ENCODE data around the gene PPFIA3. TPM values are rescaled to one million over a fixed set of nuclear protein-coding genes. Genes with fewer than 3 reads are reported as not detected.
A peak's percentile ranks its signal among the peaks of the same experiment; 100 is the strongest.

Gene PPFIA3
- total and polyA plus RNA-seq, 9 donors, result 5.5 to 11.1 (median 8.2) TPM

DNA sequence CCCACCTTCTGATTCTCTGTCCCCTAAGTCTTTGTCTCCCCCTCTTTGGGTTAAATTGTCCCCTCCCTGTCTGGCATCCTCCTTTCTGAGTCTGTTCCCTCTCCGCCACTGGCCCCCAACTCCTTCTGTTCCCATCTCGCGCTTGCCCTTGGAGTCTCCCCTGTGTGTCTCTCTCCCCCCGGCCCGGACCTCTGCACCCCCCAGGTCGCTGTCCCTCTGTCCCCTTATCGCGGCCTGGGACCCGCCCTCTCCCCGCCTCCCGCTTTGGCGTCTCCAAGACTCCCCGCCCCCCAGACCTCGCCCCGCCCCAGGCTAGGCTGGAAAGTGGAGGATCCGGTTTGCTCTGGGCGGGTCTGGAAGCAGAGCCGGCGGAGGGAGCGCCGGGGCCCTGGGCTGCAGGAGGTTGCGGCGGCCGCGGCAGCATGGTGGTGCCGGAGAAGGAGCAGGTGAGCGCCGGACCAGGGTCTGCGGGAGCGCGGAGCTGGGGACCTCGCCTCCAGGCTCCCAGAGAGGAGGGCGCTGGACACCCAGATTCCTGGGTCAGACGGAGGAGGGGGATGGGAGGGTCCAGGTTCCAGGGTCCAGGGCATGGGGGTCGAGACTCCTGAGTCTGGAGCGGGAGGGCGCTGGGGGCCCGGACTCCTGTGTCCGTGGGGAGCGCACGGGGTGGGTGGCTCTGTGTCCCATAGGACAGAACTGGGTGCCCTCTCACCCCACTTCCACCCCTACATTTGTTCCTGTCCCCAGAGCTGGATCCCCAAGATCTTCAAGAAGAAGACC lies 38.3 kb downstream of the PPFIA3 start, which contains the start of gene TRPM4:
TSS of gene TRPM4 (plus strand) at position 348 of the 780 bp plus-strand sequence. CDS start at position 423, 75 bp downstream.
- H3K4me1 ChIP-seq (ENCODE audit: control insufficient read depth, insufficient read depth, low read length), result peaks cover 42% of the 10 kb centered on the region
- peak within 1 kb of the TSS; percentile 81 for H3K4me3 ChIP-seq (ENCODE audit: low read length)
- H3K36me3 ChIP-seq (ENCODE audit: control insufficient read depth, insufficient read depth, low read length), result no peaks in the 10 kb centered on the region
- no peaks in the 10 kb centered on the region for H3K27me3 ChIP-seq (ENCODE audit: control insufficient read depth, insufficient read depth, low read length)
- under 1% methylated on average over 32 of the region's 41 CpGs for WGBS (ENCODE audit: insufficient coverage)
- H3K9me3 ChIP-seq (replicated peaks; ENCODE audit: control insufficient read depth, low read depth, low read length), result no peaks in the 10 kb centered on the region
- DNase-seq, result peak; percentile 96
- peak within 1 kb of the TSS; percentile 99 for H3K27ac ChIP-seq (ENCODE audit: low read length)

DNA sequence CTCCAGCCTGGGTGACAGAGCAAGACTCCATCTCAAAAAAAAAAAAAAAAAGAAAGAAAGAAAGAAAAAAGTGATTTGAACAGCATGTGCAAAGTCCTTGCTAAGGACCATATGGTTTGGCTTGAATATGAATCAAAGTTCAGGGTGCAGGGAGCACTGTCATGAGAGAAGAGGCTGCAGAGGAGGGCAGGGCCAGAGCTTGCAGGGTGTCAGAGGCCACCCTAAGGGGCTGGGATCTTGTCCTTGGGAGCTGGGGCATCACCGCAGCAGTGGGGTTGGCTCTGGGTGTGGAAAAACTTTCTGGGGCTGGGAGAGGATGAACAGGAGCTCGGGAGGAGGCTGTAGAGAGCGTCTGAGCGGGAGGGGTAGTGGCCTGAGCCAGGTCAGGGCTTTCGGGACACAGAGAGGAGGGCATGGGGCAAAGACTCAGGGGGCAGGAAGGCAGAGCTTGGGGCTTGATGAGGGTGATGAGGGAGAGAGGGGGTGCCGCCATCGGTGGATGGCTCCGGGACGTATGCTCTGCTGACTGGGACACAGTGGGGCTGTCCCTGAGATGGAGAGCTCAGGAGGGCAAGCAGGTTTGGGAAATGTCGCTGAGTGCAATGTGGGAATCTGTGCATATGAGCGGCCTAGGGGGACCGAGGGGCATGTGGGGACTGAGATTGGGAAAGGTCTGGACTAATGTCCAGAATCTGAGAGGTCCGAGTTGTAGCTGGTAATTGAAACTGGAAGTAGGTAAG lies 41.3 kb downstream of the PPFIA3 start:
- Histone ChIP-seq H3K9me3 (replicated peaks; ENCODE audit: control insufficient read depth, low read depth, low read length) (no peaks in the 10 kb centered on the region), H3K27me3 (ENCODE audit: control insufficient read depth, insufficient read depth, low read length) (peaks cover 3% of the 10 kb centered on the region), H3K4me3 (ENCODE audit: low read length) (no peak overlapping the region), H3K36me3 (ENCODE audit: control insufficient read depth, insufficient read depth, low read length) (no peaks in the 10 kb centered on the region), H3K4me1 (ENCODE audit: control insufficient read depth, insufficient read depth, low read length) (peaks cover 31% of the 10 kb centered on the region), H3K27ac (ENCODE audit: low read length) (no peak overlapping the region)
- DNase-seq, result no peak
- 73% methylated on average over 13 of the region's 13 CpGs for WGBS (ENCODE audit: insufficient coverage)

DNA sequence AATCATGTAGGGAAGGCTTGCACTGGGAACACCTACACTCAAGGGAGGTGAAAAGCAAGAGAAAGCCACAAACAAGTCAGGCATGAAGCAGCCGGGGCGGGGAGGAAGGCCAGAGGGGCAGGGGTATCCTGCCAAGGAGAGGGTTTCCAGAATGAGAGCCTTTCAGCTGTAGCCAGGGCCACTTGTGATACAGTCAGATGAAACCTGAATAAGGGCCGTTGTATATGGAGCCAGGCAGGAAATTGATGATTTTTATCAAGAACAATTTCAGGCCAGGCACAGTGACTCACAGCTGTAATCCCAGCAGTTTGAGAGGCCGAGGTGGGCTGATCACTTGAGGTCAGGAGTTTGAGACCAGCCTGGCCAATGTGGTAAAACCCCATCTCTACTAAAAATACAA lies 42.6 kb downstream of the PPFIA3 start:
- no peaks in the 10 kb centered on the region for H3K36me3 ChIP-seq (ENCODE audit: control insufficient read depth, insufficient read depth, low read length)
- no peaks in the 10 kb centered on the region for H3K9me3 ChIP-seq (replicated peaks; ENCODE audit: control insufficient read depth, low read depth, low read length)
- H3K27ac ChIP-seq (ENCODE audit: low read length), result peak overlapping the region; percentile 7
- 63% methylated on average over 4 of the region's 4 CpGs for WGBS (ENCODE audit: insufficient coverage)
- peaks cover 4% of the 10 kb centered on the region for H3K27me3 ChIP-seq (ENCODE audit: control insufficient read depth, insufficient read depth, low read length)
- H3K4me1 ChIP-seq (ENCODE audit: control insufficient read depth, insufficient read depth, low read length), result peaks cover 27% of the 10 kb centered on the region
- DNase-seq, result no peak
- H3K4me3 ChIP-seq (ENCODE audit: low read length), result no peak overlapping the region

DNA sequence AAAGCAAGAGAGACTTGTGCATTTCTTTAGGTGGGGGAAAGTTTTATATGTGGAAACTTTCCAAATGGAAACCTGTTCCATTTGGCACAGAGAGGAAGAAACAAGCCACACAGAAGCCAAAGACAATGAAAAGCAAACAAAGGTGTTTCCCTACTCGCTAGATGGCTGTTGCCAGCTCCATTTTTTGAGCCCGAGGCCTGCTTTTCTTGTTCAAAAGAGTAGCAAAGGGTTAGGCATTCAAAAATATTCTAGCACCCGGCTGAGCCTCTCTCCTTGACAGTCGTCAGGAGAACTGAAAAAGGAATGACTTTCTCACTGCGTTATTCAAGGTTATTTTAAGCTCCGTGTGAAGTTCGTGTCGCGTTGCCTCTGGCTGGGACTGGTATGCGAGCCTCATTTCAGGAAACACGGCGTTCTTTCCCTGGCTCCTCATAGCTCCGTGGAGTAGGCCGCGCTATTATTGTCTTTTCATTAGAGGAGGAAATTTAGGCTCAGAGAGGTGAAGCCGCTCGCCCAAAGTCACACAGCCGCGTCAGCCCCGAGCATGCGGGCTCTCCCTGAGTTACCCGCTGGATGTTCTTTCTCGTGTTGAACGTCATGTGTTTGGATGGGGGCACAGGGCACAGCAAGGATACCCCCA lies 45.9 kb downstream of the PPFIA3 start:
- H3K36me3 ChIP-seq (ENCODE audit: control insufficient read depth, insufficient read depth, low read length), result peaks cover 5% of the 10 kb centered on the region
- 49% methylated on average over 22 of the region's 24 CpGs for whole genome bisulfite sequencing (ENCODE audit: insufficient coverage)
- peak overlapping the region; percentile 88 for H3K27ac ChIP-seq (ENCODE audit: low read length)
- H3K4me1 ChIP-seq (ENCODE audit: control insufficient read depth, insufficient read depth, low read length), result peaks cover 15% of the 10 kb centered on the region
- H3K27me3 ChIP-seq (ENCODE audit: control insufficient read depth, insufficient read depth, low read length), result peaks cover 4% of the 10 kb centered on the region
- no peak overlapping the region for H3K4me3 ChIP-seq (ENCODE audit: low read length)
- peak; percentile 67 for DNase-seq
- H3K9me3 ChIP-seq (replicated peaks; ENCODE audit: control insufficient read depth, low read depth, low read length), result no peaks in the 10 kb centered on the region

DNA sequence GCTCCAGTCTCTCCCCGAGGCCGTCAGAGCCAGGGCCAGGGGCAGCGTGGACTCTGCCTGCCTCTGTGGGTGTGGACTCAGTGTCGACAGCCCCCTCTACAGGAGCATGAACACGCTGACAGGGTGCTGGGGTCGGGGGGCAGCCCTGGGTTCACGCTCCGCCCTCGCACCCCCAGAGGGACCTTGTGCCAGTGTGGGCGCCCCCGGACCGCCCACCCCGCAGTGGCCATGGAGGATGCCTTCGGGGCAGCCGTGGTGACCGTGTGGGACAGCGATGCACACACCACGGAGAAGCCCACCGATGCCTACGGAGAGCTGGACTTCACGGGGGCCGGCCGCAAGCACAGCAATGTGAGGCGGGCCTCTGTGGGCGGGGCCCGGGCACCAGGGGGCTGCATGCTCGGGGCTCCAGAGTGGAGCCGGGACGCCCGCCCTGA lies 46.5 kb downstream of the PPFIA3 start:
- H3K4me1 ChIP-seq (ENCODE audit: control insufficient read depth, insufficient read depth, low read length), result peaks cover 15% of the 10 kb centered on the region
- H3K36me3 ChIP-seq (ENCODE audit: control insufficient read depth, insufficient read depth, low read length), result peaks cover 11% of the 10 kb centered on the region
- peak overlapping the region; percentile 88 for H3K27ac ChIP-seq (ENCODE audit: low read length)
- H3K9me3 ChIP-seq (replicated peaks; ENCODE audit: control insufficient read depth, low read depth, low read length), result no peaks in the 10 kb centered on the region
- peak overlapping the region; percentile 0 for H3K4me3 ChIP-seq (ENCODE audit: low read length)
- no peak for DNase-seq
- 22% methylated on average over 28 of the region's 30 CpGs for WGBS (ENCODE audit: insufficient coverage)
- H3K27me3 ChIP-seq (ENCODE audit: control insufficient read depth, insufficient read depth, low read length), result peaks cover 4% of the 10 kb centered on the region

DNA sequence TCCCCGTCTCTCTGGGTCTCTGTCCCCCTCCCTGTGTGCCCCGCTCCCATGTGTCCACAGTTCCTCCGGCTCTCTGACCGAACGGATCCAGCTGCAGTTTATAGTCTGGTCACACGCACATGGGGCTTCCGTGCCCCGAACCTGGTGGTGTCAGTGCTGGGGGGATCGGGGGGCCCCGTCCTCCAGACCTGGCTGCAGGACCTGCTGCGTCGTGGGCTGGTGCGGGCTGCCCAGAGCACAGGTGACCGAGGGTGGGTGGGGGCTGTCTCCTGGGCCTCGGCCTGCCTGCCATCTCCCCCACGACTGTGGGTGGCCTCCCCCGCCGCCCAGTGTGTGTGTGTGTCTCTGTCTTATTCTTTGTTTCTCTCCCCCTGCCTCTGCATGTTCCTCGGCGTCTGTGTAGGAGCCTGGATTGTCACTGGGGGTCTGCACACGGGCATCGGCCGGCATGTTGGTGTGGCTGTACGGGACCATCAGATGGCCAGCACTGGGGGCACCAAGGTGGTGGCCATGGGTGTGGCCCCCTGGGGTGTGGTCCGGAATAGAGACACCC lies 48.6 kb downstream of the PPFIA3 start:
- H3K4me1 ChIP-seq (ENCODE audit: control insufficient read depth, insufficient read depth, low read length), result peaks cover 15% of the 10 kb centered on the region
- H3K9me3 ChIP-seq (replicated peaks; ENCODE audit: control insufficient read depth, low read depth, low read length), result no peaks in the 10 kb centered on the region
- H3K27me3 ChIP-seq (ENCODE audit: control insufficient read depth, insufficient read depth, low read length), result peaks cover 4% of the 10 kb centered on the region
- DNase-seq, result no peak
- 59% methylated on average over 14 of the region's 25 CpGs for whole genome bisulfite sequencing (ENCODE audit: insufficient coverage)
- no peak overlapping the region for H3K27ac ChIP-seq (ENCODE audit: low read length)
- no peak overlapping the region for H3K4me3 ChIP-seq (ENCODE audit: low read length)
- H3K36me3 ChIP-seq (ENCODE audit: control insufficient read depth, insufficient read depth, low read length), result peaks cover 30% of the 10 kb centered on the region

DNA sequence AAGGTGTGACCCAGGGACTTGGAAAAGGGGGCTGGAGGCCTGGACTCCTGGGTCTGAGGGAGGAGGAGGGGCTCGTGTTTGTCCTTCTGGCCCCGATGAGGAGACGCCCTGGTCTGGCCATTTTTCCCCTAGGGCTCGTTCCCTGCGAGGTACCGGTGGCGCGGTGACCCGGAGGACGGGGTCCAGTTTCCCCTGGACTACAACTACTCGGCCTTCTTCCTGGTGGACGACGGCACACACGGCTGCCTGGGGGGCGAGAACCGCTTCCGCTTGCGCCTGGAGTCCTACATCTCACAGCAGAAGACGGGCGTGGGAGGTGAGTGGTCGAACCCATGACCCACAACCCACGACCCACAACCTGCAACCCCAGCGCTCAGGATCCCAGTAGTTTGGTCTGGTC lies 49.1 kb downstream of the PPFIA3 start:
- Histone ChIP-seq H3K27ac (ENCODE audit: low read length) (no peak overlapping the region), H3K27me3 (ENCODE audit: control insufficient read depth, insufficient read depth, low read length) (peaks cover 4% of the 10 kb centered on the region), H3K4me1 (ENCODE audit: control insufficient read depth, insufficient read depth, low read length) (peaks cover 15% of the 10 kb centered on the region), H3K4me3 (ENCODE audit: low read length) (no peak overlapping the region), H3K9me3 (replicated peaks; ENCODE audit: control insufficient read depth, low read depth, low read length) (no peaks in the 10 kb centered on the region), H3K36me3 (ENCODE audit: control insufficient read depth, insufficient read depth, low read length) (peaks cover 35% of the 10 kb centered on the region)
- DNase-seq, result no peak
- WGBS (ENCODE audit: insufficient coverage), result 92% methylated on average over 14 of the region's 23 CpGs

DNA sequence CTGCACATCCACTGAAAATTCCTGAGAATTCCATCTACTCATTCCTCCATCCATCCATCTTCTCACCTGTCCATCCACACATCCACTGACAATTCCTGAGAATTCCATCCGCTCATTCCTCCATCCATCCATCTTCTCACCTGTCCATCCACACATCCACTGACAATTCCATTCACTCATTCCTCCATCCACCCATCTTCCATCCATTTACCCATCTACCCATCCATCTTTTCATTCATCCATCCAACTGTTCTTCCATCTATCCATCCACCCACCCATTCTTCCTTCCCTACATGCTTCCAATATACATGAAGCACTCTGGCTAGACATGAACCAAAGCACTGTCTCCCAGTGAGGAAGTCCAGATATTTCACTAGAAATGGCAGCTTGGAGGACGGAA lies 53.9 kb downstream of the PPFIA3 start:
- Histone ChIP-seq H3K27me3 (ENCODE audit: control insufficient read depth, insufficient read depth, low read length) (no peaks in the 10 kb centered on the region), H3K27ac (ENCODE audit: low read length) (no peak overlapping the region), H3K9me3 (replicated peaks; ENCODE audit: control insufficient read depth, low read depth, low read length) (no peaks in the 10 kb centered on the region), H3K4me1 (ENCODE audit: control insufficient read depth, insufficient read depth, low read length) (no peaks in the 10 kb centered on the region), H3K4me3 (ENCODE audit: low read length) (no peak overlapping the region), H3K36me3 (ENCODE audit: control insufficient read depth, insufficient read depth, low read length) (peaks cover 45% of the 10 kb centered on the region)
- WGBS (ENCODE audit: insufficient coverage), result 100% methylated on average over 1 of the region's 2 CpGs
- DNase-seq, result no peak

DNA sequence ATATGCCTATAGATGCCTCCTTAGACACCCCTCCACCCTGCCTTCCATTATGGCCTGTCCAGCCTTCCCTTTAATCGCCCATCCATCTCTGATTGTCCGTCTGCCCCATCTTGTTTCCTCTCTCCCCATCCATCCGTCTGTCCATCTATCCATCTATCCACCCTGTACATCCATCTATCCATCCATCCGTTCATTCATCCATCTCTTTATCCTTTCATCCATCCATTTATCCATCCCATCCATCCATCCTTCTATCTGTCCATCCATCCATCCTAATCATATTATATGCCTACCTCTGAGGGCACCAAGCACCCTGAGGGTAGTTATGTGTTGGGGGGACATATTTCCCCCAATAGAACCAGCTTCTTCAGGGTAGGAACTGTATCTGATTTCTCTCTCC lies 61.3 kb downstream of the PPFIA3 start:
- peaks cover 31% of the 10 kb centered on the region for H3K36me3 ChIP-seq (ENCODE audit: control insufficient read depth, insufficient read depth, low read length)
- H3K9me3 ChIP-seq (replicated peaks; ENCODE audit: control insufficient read depth, low read depth, low read length), result no peaks in the 10 kb centered on the region
- DNase-seq, result no peak
- 97% methylated on average over 3 of the region's 4 CpGs for WGBS (ENCODE audit: insufficient coverage)
- no peak overlapping the region for H3K4me3 ChIP-seq (ENCODE audit: low read length)
- no peak overlapping the region for H3K27ac ChIP-seq (ENCODE audit: low read length)
- H3K27me3 ChIP-seq (ENCODE audit: control insufficient read depth, insufficient read depth, low read length), result no peaks in the 10 kb centered on the region
- H3K4me1 ChIP-seq (ENCODE audit: control insufficient read depth, insufficient read depth, low read length), result no peaks in the 10 kb centered on the region

All from muscle of leg (tissue), 11 donors.